ENCODE results near the gene SHISA9. TPM values are rescaled to one million over a fixed set of nuclear protein-coding genes. Genes with fewer than 3 reads are reported as not detected.

Gene SHISA9
- total RNA-seq, 1 experiment from 2014 or later, result not detected

GRCh38 chr16:12959072-12959471 is 57.7 kb downstream of the SHISA9 start:
- no peaks in the 10 kb centered on the region for H3K27me3 ChIP-seq (ENCODE audit: insufficient read depth, low read length)
- H3K4me2 ChIP-seq (ENCODE audit: low read length), result no peak overlapping the region
- no peak overlapping the region for H3K4me3 ChIP-seq (replicated peaks in 1 of 2; ENCODE audit: low read depth in 1 of 2, low read length in 2 of 2)
- H3K79me2 ChIP-seq (ENCODE audit: insufficient read depth, low read length), result no peaks in the 10 kb centered on the region
- no peak overlapping the region for H3K9ac ChIP-seq (ENCODE audit: low read length)
- H4K20me1 ChIP-seq (ENCODE audit: insufficient read depth), result no peaks in the 10 kb centered on the region
- no peak overlapping the region for H3K27ac ChIP-seq (ENCODE audit: low read depth, low read length)
- ChIA-PET POLR2A (no interaction called here), CTCF (no interaction called here), RAD21 (ENCODE audit: low non-redundant PET in 1 of 2, low total read pairs in 2 of 2, uncharacterized antibody in 2 of 2, unreplicated experiment in 2 of 2) (no interaction called here)
- ATAC-seq (no peak), DNase-seq (ENCODE audit: low read depth, low spot score) (no peak)
- no peaks in the 10 kb centered on the region for H3K9me2 ChIP-seq (ENCODE audit: insufficient read depth)
- no peak overlapping the region for H2AFZ ChIP-seq (ENCODE audit: low read depth, low read length, poor library complexity, severe bottlenecking)
- BruUV-seq (replicated peaks), result no TSS peak
- no peaks in the 10 kb centered on the region for H3K36me3 ChIP-seq (ENCODE audit: control insufficient read depth in 1 of 2, insufficient read depth in 2 of 2, low read length in 2 of 2)
- TF ChIP-seq EZH2phosphoT487 (IDR thresholded peaks at IDR 0.05; ENCODE audit: borderline replicate concordance), result no peak
- no peak for TF ChIP-seq POLR2AphosphoS5 (IDR thresholded peaks at IDR 0.05; ENCODE audit: low read depth, low read length)
- no peak for TF ChIP-seq SIN3A (IDR thresholded peaks at IDR 0.05; ENCODE audit: low read depth)
- TF ChIP-seq CEBPB (IDR thresholded peaks at IDR 0.05; ENCODE audit: low read depth), result no peak
- TF ChIP-seq FOSL1 (IDR thresholded peaks at IDR 0.05; ENCODE audit: low read depth), result no peak
- TF ChIP-seq EGR1 (IDR thresholded peaks at IDR 0.05; ENCODE audit: low read depth), result no peak
- intact Hi-C loops (cut with micrococcal nuclease), result no loop called here
- H3K9me3 ChIP-seq (ENCODE audit: control insufficient read depth in 1 of 2, insufficient read depth in 1 of 2, low read depth in 1 of 2, low read length in 2 of 2), result no peaks in the 10 kb centered on the region
- H3K4me1 ChIP-seq (ENCODE audit: control insufficient read depth in 1 of 2, insufficient read depth in 2 of 2, low read length in 2 of 2), result no peaks in the 10 kb centered on the region

DNA sequence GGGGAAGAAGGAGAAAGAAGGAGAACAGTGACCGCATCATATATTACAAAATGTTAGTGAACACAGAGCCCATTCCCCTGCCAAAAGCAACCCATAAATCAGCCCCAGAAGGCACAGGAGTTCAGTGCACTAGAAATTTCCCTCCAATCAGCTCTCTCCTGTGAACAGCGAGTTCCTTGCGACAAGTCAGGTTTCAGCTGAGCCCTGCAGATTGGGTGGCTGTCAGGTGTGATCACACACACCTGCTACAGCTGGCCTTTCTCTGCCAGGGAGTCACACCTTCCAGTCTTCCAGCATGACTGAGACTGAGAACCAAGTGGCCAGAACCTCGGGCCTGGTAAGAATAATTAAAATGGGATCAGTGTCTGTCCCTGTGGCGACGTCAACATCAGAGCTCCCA is 60.2 kb downstream of the SHISA9 start:
- H3K36me3 ChIP-seq (ENCODE audit: control insufficient read depth in 1 of 2, insufficient read depth in 2 of 2, low read length in 2 of 2), result no peaks in the 10 kb centered on the region
- no peak for TF ChIP-seq YY1 (IDR thresholded peaks at IDR 0.05; ENCODE audit: extremely low read depth, insufficient replicate concordance, low read depth, low read length)
- no peak for TF ChIP-seq CEBPB (IDR thresholded peaks at IDR 0.05; ENCODE audit: low read depth)
- DNase-seq (ENCODE audit: low read depth, low spot score) (no peak), ATAC-seq (no peak)
- no TSS peak for BruUV-seq (replicated peaks)
- intact Hi-C loops (cut with micrococcal nuclease), result no loop called here
- CTCF ChIA-PET, result no interaction called here
- RAD21 ChIA-PET (ENCODE audit: low non-redundant PET in 1 of 2, low total read pairs in 2 of 2, uncharacterized antibody in 2 of 2, unreplicated experiment in 2 of 2), result no interaction called here
- no peak overlapping the region for H3K9ac ChIP-seq (ENCODE audit: low read length)
- POLR2A ChIA-PET, result no interaction called here
- no peaks in the 10 kb centered on the region for H3K9me2 ChIP-seq (ENCODE audit: insufficient read depth)
- no peaks in the 10 kb centered on the region for H3K4me1 ChIP-seq (ENCODE audit: control insufficient read depth in 1 of 2, insufficient read depth in 2 of 2, low read length in 2 of 2)
- H3K79me2 ChIP-seq (ENCODE audit: insufficient read depth, low read length), result no peaks in the 10 kb centered on the region
- H3K9me3 ChIP-seq (ENCODE audit: control insufficient read depth in 1 of 2, insufficient read depth in 1 of 2, low read depth in 1 of 2, low read length in 2 of 2), result no peaks in the 10 kb centered on the region
- H2AFZ ChIP-seq (ENCODE audit: low read depth, low read length, poor library complexity, severe bottlenecking), result no peak overlapping the region
- H3K4me3 ChIP-seq (replicated peaks in 1 of 2; ENCODE audit: low read depth in 1 of 2, low read length in 2 of 2), result no peak overlapping the region
- 0 out of 2 replicates have a peak, but pooled peaks cover 4% of the 10 kb centered on the region for H3K27me3 ChIP-seq (ENCODE audit: insufficient read depth, low read length)
- H3K27ac ChIP-seq (ENCODE audit: low read depth, low read length), result no peak overlapping the region
- H4K20me1 ChIP-seq (ENCODE audit: insufficient read depth), result no peaks in the 10 kb centered on the region
- no peak overlapping the region for H3K4me2 ChIP-seq (ENCODE audit: low read length)
